Lung (tissue), 16 donors: ENCODE results near the gene CCDC77. TPM values are rescaled to one million over a fixed set of nuclear protein-coding genes. Genes with fewer than 3 reads are reported as not detected.

Experiments used
- ATAC-seq: fragments of 200-7000 bp; cut with Tn5 transposase; one replicate; pipeline ENCODE4 v1.9.1; 2020; ENCODE audit warnings: moderate number of reproducible peaks; ENCODE audit not compliant: insufficient read depth, low FRiP score
- DNase-seq, 3 donors: peaks; one replicate each; pipeline ENCODE4 v3.0.0-alpha.2; 2013 to 2017
- H3K27ac ChIP-seq, 2 donors: one replicate each; pipeline ENCODE4 v1.5.1; 2013; ENCODE audit warnings: mild to moderate bottlenecking in 2 of 2, moderate library complexity in 2 of 2, control low read depth in 1 of 2, inconsistent platforms in 1 of 2, low read depth in 1 of 2, low read length in 1 of 2
- H3K27me3 ChIP-seq, 3 donors: one replicate each; pipeline ENCODE4 v1.5.1; 2013; ENCODE audit warnings: low read length in 2 of 3; ENCODE audit not compliant: control insufficient read depth in 3 of 3, insufficient read depth in 3 of 3
- H3K36me3 ChIP-seq, 4 donors: one replicate each; pipeline ENCODE4 v1.5.1; 2013; ENCODE audit warnings: low read length in 4 of 4, mild to moderate bottlenecking in 1 of 4, moderate library complexity in 1 of 4; ENCODE audit not compliant: control insufficient read depth in 4 of 4, insufficient read depth in 4 of 4
- H3K4me1 ChIP-seq, 5 donors: one replicate each; pipeline ENCODE4 v1.5.1; 2013; ENCODE audit warnings: low read length in 5 of 5, mild to moderate bottlenecking in 2 of 5, moderate library complexity in 1 of 5; ENCODE audit not compliant: control insufficient read depth in 5 of 5, insufficient read depth in 5 of 5
- H3K4me3 ChIP-seq: one replicate; pipeline ENCODE4 v1.5.1; 2013; ENCODE audit warnings: mild to moderate bottlenecking, control low read depth, moderate library complexity
- H3K9ac ChIP-seq, 2 donors: one replicate each; pipeline ENCODE4 v1.5.1; 2013; ENCODE audit warnings: low read length in 2 of 2, control low read depth in 1 of 2; ENCODE audit not compliant: insufficient read depth in 1 of 2
- H3K9me3 ChIP-seq, 4 donors: one replicate each; pipeline ENCODE4 v1.5.1; 2013; ENCODE audit warnings: low read length in 3 of 4, mild to moderate bottlenecking in 1 of 4, moderate library complexity in 1 of 4; ENCODE audit not compliant: control insufficient read depth in 4 of 4, insufficient read depth in 3 of 4
- WGBS, 2 donors: extraction: QIAGEN DNeasy Blood & Tissue Kit; methylation state at CpG; one replicate each; pipeline ENCODE4 v1.1.7; 2013; 5-methylcytosine and 5-hydroxymethylcytosine counted together
- long read RNA-seq, 5 donors: transcript quantifications; one replicate each; lab custom pipeline, GENCODE V29; 2026
- polyA plus RNA-seq, 2 donors: library from polyadenylated mRNA; stranded (reverse); fragments of 200-250 nt; gene quantifications; one replicate each; pipeline ENCODE4 v1.2.1, GENCODE V29; 2013
- total RNA-seq, 2 donors: library from RNA; depleted of rRNA in 1 of 2; stranded (reverse); fragments of >200 nt in 1 of 2; gene quantifications; one replicate each; pipeline ENCODE4 v1.2.1, GENCODE V29; 2014 to 2021
- TF ChIP-seq, protein P1 (sequence below): IDR thresholded peaks from 2 replicates; pipeline ENCODE4 v1.5.1; 2012; ENCODE audit warnings: mild to moderate bottlenecking; ENCODE audit errors: control extremely low read depth, extremely low read depth
- donor health status: control.
- donor health status: control.
- donor health status: Bipolar disorder and iron deficiency.
- donor health status: healthy.
- donor health status: DM: yes; HTN: yes; CAD: no.

Gene CCDC77
- total RNA-seq (10 to 100 TPM in 1 of 2 donors, 1 to 10 TPM in 1; 5.6 to 20.6 TPM), polyA plus RNA-seq (1 to 10 TPM; 3.2 to 4.5 TPM)
- long read RNA-seq, donor 1, partial matches to known transcripts = 0 of 2 reads
- long read RNA-seq, donor 1, other reads (novel, unspliced or antisense) = 0 of 2 reads
- long read RNA-seq, donor 2 = 0 reads
- long read RNA-seq, donor 3, partial matches to known transcripts = 0 of 3 reads
- long read RNA-seq, donor 3, other reads (novel, unspliced or antisense) = 0 of 3 reads
- long read RNA-seq, donor 4, partial matches to known transcripts = 7 of 9 reads
- long read RNA-seq, donor 4, other reads (novel, unspliced or antisense) = 0 of 9 reads
- long read RNA-seq, donor 5, partial matches to known transcripts = 0 of 4 reads
- long read RNA-seq, donor 5, other reads (novel, unspliced or antisense) = 0 of 4 reads

DNA sequence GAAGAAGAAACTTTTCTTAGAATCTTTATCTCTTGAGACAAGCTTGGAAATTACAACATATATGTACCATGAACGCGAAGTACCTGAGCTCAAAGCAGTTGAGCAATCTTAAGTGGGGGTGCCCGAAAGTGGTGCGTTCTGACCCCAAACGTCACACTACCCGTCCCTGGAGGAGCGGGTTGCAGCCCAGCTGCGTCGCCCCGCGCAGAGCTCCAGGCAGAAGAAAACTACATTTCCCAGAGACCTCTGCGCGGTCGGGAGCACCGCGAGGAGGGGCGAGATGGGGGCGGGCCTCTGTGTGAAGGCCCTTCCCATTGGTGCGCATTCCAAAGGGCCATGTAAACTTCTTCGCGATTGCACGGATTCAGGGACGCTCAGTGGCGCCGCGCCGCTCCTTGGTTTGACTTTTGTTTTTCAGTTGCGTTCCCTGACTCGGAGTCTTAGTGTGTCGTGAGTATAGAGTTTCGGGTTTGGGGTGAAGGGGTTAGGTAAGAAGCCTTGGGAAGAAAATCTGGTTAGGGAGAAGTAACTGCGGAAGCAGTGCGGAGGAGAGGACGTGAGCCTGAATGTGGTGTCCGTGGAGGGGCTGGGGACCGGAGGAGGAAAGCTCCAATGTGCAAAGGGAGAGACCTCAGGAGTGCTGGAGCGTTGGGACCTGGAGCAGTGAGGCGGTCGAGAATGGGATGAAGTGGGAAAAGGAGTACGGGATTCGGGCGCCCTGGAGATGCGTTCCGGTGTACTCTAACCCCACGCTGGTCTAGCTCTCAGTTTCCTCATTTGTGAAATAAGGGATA, at the start of gene CCDC77:
Gene CCDC77 (plus strand): TSS at position 410 of the 794 bp plus-strand sequence. CDS start 7,740 bp downstream, outside the sequence.
- Histone ChIP-seq H3K27ac (peak within 1 kb of the TSS in 1 of 2 donors; percentile 48), H3K4me1 (peaks cover 0 to 15% (median 6%) of the 10 kb centered on the region in 5 donors), H3K9me3 (no peaks in the 10 kb centered on the region), H3K36me3 (peaks cover 0 to 1% (median 0%) of the 10 kb centered on the region in 4 donors), H3K9ac (peak within 1 kb of the TSS; percentile 73 to 83), H3K4me3 (peak within 1 kb of the TSS; percentile 57), H3K27me3 (no peaks in the 10 kb centered on the region)
- WGBS, 2 donors = 0% methylated on average over 45 of the region's 45 CpGs
- ATAC-seq = peak; percentile 100
- peak; percentile 96 to 97 (median 97) for DNase-seq
- TF ChIP-seq, protein P1, sequence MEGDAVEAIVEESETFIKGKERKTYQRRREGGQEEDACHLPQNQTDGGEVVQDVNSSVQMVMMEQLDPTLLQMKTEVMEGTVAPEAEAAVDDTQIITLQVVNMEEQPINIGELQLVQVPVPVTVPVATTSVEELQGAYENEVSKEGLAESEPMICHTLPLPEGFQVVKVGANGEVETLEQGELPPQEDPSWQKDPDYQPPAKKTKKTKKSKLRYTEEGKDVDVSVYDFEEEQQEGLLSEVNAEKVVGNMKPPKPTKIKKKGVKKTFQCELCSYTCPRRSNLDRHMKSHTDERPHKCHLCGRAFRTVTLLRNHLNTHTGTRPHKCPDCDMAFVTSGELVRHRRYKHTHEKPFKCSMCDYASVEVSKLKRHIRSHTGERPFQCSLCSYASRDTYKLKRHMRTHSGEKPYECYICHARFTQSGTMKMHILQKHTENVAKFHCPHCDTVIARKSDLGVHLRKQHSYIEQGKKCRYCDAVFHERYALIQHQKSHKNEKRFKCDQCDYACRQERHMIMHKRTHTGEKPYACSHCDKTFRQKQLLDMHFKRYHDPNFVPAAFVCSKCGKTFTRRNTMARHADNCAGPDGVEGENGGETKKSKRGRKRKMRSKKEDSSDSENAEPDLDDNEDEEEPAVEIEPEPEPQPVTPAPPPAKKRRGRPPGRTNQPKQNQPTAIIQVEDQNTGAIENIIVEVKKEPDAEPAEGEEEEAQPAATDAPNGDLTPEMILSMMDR = peak; percentile 12

DNA sequence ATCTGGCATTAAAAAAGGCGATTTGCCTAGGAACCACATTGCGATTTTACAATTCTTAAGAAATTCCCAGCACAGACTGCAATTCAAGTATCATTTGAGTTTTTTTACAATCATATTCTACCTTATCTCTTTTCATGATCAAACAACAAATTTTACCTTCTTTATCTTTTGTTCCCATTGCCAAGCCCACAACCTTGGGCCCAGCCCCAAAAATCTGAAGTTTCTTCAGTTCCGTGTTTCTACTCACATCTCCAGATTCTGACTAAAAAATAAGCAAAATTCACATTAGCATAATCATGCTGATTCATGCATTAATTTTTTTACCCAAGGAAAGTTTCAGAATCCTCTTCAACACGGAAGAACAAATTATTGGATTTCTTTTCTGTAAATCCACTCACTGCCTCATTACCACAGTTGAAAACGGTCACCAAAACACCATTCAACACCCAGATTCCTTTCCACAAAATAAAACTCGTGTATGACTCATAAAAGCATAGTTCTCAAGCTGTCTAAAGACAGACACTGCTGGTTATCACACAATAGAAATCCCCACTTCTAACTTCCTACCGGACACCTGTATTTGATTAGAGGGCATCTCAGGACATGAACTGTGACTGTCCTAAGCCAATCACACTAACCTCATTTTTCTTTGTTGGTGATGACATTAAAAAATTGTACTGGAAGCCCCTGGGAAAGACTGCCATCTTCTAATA, 45.0 kb upstream of the CCDC77 start:
- peaks cover 24 to 62% (median 48%) of the 10 kb centered on the region in 4 donors for H3K36me3 ChIP-seq
- no peak for DNase-seq
- TF ChIP-seq, protein P1 = no peak
- H3K9me3 ChIP-seq = peaks cover 0 to 2% (median 2%) of the 10 kb centered on the region in 4 donors
- ATAC-seq = no peak
- no peak overlapping the region for H3K4me3 ChIP-seq
- no peaks in the 10 kb centered on the region for H3K27me3 ChIP-seq
- no peak overlapping the region for H3K27ac ChIP-seq
- 92% methylated on average over 7 of the region's 7 CpGs for WGBS, 2 donors
- H3K9ac ChIP-seq = no peak overlapping the region
- H3K4me1 ChIP-seq = peaks cover 0 to 4% (median 0%) of the 10 kb centered on the region in 5 donors

DNA sequence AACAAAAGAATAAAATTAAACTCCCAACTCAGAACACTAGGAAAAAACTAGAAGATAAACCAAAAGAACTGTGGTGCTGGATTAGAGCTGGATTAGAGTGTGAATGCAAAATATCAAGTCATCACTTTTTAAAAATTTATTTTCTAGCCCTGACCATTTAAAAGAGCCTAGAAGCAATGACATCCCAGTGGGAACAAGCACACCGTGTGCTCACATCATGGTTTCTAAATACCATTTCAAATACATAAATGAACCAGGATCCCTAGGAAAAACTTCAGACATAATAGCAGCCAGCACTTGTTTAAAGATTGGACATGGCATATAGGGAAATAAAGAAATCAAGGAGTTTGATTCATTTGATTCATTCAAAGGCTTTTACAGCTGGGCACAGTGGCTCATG, 42.4 kb upstream of the CCDC77 start:
- H3K4me3 ChIP-seq = no peak overlapping the region
- H3K36me3 ChIP-seq = peaks cover 23 to 72% (median 51%) of the 10 kb centered on the region in 4 donors
- H3K4me1 ChIP-seq = no peaks in the 10 kb centered on the region
- WGBS, 2 donors = 96 to 97% methylated on average over 1 of the region's 1 CpG
- no peak overlapping the region for H3K27ac ChIP-seq
- peak in 1 of 3 donors; percentile 7 for DNase-seq
- TF ChIP-seq, protein P1 = no peak
- no peak overlapping the region for H3K9ac ChIP-seq
- peaks cover 0 to 2% (median 2%) of the 10 kb centered on the region in 4 donors for H3K9me3 ChIP-seq
- no peaks in the 10 kb centered on the region for H3K27me3 ChIP-seq
- no peak for ATAC-seq
